A673 (cell line): ENCODE measurements around the gene TSPAN15. TPM values are rescaled to one million over a fixed set of nuclear protein-coding genes. Genes with fewer than 3 reads are reported as not detected.

Experiments
- BruUV-seq: library from RNA; stranded (reverse); fragments of 400-500 nt; replicated peaks from 2 replicates; lab custom pipeline; 2021; lab: Mats Ljungman, UMichigan
- CTCF ChIA-PET: fragments of 300-600 bp; sonication (Branson Sonifier 250); formaldehyde crosslinking; loops from one replicate; lab custom pipeline; 2022; ENCODE audit warnings: antibody characterized with exemption; lab: Charles Lee
- POLR2A ChIA-PET: fragments of 300-600 bp; sonication (Branson Sonifier 250); formaldehyde crosslinking; loops from one replicate; lab custom pipeline; 2022; ENCODE audit warnings: antibody characterized with exemption; ENCODE audit not compliant: low non-redundant PET; lab: Charles Lee
- DNase-seq: peaks from one replicate; pipeline ENCODE4 v3.0.0-alpha.2; 2015; ENCODE audit warnings: low spot score
- H3K27ac ChIP-seq: fragments of 200-600 bp; sonication (generic); 2 replicates; pipeline ENCODE4 v1.5.1; 2016; ENCODE audit warnings: mixed run types, low read depth, mild to moderate bottlenecking, mixed read lengths, antibody characterized with exemption, low read length; ENCODE audit not compliant: poor library complexity, severe bottlenecking
- H3K27me3 ChIP-seq: fragments of 200-600 bp; sonication (generic); replicated peaks from 2 replicates; pipeline ENCODE4 v1.6.1; 2017; ENCODE audit warnings: mixed run types, low read depth, mild to moderate bottlenecking, mixed read lengths, antibody characterized with exemption, low read length; ENCODE audit not compliant: insufficient read depth, poor library complexity
- H3K36me3 ChIP-seq: fragments of 200-600 bp; sonication (generic); 2 replicates; pipeline ENCODE4 v1.6.1; 2016; ENCODE audit warnings: mixed run types, mild to moderate bottlenecking, mixed read lengths, antibody characterized with exemption, low read length; ENCODE audit not compliant: insufficient read depth, poor library complexity, severe bottlenecking
- H3K4me1 ChIP-seq: fragments of 200-600 bp; sonication (generic); 2 replicates; pipeline ENCODE4 v1.6.1; 2017; ENCODE audit warnings: mixed run types, mild to moderate bottlenecking, mixed read lengths, antibody characterized with exemption, low read length; ENCODE audit not compliant: insufficient read depth, poor library complexity, severe bottlenecking
- H3K4me3 ChIP-seq: fragments of 200-600 bp; sonication (generic); 2 replicates; pipeline ENCODE4 v1.5.1; 2016; ENCODE audit warnings: low read depth, mixed run types, mild to moderate bottlenecking, mixed read lengths, low read length; ENCODE audit not compliant: poor library complexity, severe bottlenecking
- H3K9me3 ChIP-seq: fragments of 200-600 bp; sonication (generic); 2 replicates; pipeline ENCODE4 v1.6.1; 2016; ENCODE audit warnings: mixed run types, low read depth, mild to moderate bottlenecking, mixed read lengths, antibody characterized with exemption, low read length; ENCODE audit not compliant: poor library complexity, severe bottlenecking
- EZH2 ChIP-seq: fragments of 200-600 bp; sonication (generic); IDR thresholded peaks from 2 replicates; pipeline ENCODE4 v1.6.1; 2017; ENCODE audit warnings: borderline replicate concordance, low read depth, mild to moderate bottlenecking, mixed read lengths, antibody characterized with exemption, low read length; ENCODE audit not compliant: poor library complexity, severe bottlenecking
- intact Hi-C: fragments of 100-400 bp; cut with micrococcal nuclease; formaldehyde crosslinking; loops from one replicate; pipeline ENCODE4 v1.10.0; 2022; ENCODE audit not compliant: unreplicated experiment
- total RNA-seq: library from RNA; stranded (reverse); gene quantifications from 2 replicates; pipeline ENCODE4 v1.2.3, GENCODE V29; 2021
- TF ChIP-seq, protein P1 (sequence below): fragments of 300-800, 200-600 bp; sonication (generic); conservative IDR thresholded peaks from 2 replicates; pipeline ENCODE4 v1.5.1; 2017; ENCODE audit warnings: low read depth, mild to moderate bottlenecking, antibody characterized with exemption, low read length, moderate library complexity, mixed read lengths

TSPAN15 gene
- total RNA-seq, 1 experiment from 2014 or later = 2.1 TPM

- Histone ChIP-seq H3K27me3 (no peaks in the 10 kb centered on the region), H3K27ac (no peak overlapping the region), H3K4me1 (no peaks in the 10 kb centered on the region), H3K4me3 (no peak overlapping the region), H3K36me3 (no peaks in the 10 kb centered on the region), H3K9me3 (no peaks in the 10 kb centered on the region)
- CTCF ChIA-PET = no interaction called here
- BruUV-seq = no TSS peak
- DNase-seq = no peak
- intact Hi-C loops = no loop called here
- POLR2A ChIA-PET = no interaction called here
- TF ChIP-seq, protein P1, sequence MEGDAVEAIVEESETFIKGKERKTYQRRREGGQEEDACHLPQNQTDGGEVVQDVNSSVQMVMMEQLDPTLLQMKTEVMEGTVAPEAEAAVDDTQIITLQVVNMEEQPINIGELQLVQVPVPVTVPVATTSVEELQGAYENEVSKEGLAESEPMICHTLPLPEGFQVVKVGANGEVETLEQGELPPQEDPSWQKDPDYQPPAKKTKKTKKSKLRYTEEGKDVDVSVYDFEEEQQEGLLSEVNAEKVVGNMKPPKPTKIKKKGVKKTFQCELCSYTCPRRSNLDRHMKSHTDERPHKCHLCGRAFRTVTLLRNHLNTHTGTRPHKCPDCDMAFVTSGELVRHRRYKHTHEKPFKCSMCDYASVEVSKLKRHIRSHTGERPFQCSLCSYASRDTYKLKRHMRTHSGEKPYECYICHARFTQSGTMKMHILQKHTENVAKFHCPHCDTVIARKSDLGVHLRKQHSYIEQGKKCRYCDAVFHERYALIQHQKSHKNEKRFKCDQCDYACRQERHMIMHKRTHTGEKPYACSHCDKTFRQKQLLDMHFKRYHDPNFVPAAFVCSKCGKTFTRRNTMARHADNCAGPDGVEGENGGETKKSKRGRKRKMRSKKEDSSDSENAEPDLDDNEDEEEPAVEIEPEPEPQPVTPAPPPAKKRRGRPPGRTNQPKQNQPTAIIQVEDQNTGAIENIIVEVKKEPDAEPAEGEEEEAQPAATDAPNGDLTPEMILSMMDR = no peak
- no peak for TF ChIP-seq EZH2
Measured at GRCh38 chr10:69479240-69480067, 28.2 kb downstream of the TSPAN15 start.

DNA sequence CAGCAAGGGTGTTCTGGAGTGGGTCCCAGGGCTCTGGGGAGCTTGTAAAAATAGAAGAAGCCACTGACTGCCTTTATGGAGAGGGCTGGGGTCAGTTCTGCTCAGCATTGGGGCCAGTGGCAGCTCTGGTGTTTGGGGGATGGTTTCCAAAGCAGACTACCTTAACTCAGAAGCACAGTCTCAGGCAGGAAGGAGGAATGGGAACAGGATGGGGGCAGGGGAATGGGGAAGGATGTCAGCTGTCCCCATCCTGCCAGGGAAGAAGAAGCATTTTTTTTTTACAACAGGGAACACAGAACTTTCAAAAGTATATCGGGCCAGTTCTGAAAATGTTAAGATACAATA, 28.8 kb downstream of the TSPAN15 start:
- POLR2A ChIA-PET = no interaction called here
- CTCF ChIA-PET = no interaction called here
- H3K36me3 ChIP-seq = no peaks in the 10 kb centered on the region
- no peaks in the 10 kb centered on the region for H3K27me3 ChIP-seq
- no peak overlapping the region for H3K27ac ChIP-seq
- intact Hi-C loops = no loop called here
- H3K4me3 ChIP-seq = no peak overlapping the region
- no peaks in the 10 kb centered on the region for H3K9me3 ChIP-seq
- BruUV-seq = no TSS peak
- TF ChIP-seq EZH2 = no peak
- DNase-seq = no peak
- H3K4me1 ChIP-seq = no peaks in the 10 kb centered on the region

GRCh38 chr10:69481305-69481704, 30.0 kb downstream of the TSPAN15 start:
- POLR2A ChIA-PET = interaction anchor here (0.6 kb wide), 1 partner anchor 169 kb away, joined by 6 read pairs; no protein-coding TSS in a partner anchor
- CTCF ChIA-PET = interaction anchor here (0.5 kb wide), 1 partner anchor 108 kb away, joined by 3 read pairs; no protein-coding TSS in a partner anchor
- no peaks in the 10 kb centered on the region for H3K27me3 ChIP-seq
- TF ChIP-seq, protein P1 = no peak
- H3K4me1 ChIP-seq = no peaks in the 10 kb centered on the region
- no peaks in the 10 kb centered on the region for H3K36me3 ChIP-seq
- no peak for DNase-seq
- intact Hi-C loops = no loop called here
- no TSS peak for BruUV-seq
- H3K4me3 ChIP-seq = no peak overlapping the region
- H3K27ac ChIP-seq = no peak overlapping the region
- no peaks in the 10 kb centered on the region for H3K9me3 ChIP-seq
